ENCODE results near the gene HM13. TPM values are rescaled to one million over a fixed set of nuclear protein-coding genes. Genes with fewer than 3 reads are reported as not detected.

The HM13 gene
- total and polyA plus RNA-seq, 2 of the 13 experiments (the other 11 are each of a cell fraction or from before 2014, with no cell fraction given) = 118 to 243 TPM

DNA sequence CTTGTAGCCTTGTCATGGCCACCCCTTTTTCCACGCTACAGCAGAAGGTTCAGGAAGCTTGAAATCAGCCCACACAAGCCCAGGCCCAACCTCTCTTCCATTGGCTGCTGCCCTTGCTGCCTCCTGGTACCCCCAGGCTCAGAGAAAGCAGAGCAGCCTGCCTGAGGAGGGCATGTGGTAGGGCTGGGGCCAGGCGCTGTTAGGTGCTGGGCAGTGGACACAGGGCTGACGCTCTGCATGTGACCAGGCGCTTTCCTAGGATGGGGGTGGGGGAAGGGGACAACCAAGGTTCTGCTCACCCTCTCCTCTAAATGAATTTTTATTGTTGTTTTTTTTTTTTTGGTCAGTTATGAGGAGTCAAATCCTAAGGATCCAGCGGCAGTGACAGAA lies 54.5 kb downstream of the HM13 start (continued):
- TF ChIP-seq, protein P1, sequence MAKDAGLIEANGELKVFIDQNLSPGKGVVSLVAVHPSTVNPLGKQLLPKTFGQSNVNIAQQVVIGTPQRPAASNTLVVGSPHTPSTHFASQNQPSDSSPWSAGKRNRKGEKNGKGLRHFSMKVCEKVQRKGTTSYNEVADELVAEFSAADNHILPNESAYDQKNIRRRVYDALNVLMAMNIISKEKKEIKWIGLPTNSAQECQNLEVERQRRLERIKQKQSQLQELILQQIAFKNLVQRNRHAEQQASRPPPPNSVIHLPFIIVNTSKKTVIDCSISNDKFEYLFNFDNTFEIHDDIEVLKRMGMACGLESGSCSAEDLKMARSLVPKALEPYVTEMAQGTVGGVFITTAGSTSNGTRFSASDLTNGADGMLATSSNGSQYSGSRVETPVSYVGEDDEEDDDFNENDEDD (CRISPR knock-in tag; IDR thresholded peaks at IDR 0.05; ENCODE audit: borderline replicate concordance) = no peak
- no peak for TF ChIP-seq TBX2 (CRISPR knock-in tag; IDR thresholded peaks at IDR 0.05; ENCODE audit: borderline replicate concordance)
- TF ChIP-seq, protein P2, sequence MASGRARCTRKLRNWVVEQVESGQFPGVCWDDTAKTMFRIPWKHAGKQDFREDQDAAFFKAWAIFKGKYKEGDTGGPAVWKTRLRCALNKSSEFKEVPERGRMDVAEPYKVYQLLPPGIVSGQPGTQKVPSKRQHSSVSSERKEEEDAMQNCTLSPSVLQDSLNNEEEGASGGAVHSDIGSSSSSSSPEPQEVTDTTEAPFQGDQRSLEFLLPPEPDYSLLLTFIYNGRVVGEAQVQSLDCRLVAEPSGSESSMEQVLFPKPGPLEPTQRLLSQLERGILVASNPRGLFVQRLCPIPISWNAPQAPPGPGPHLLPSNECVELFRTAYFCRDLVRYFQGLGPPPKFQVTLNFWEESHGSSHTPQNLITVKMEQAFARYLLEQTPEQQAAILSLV (CRISPR knock-in tag; IDR thresholded peaks at IDR 0.05; ENCODE audit: borderline replicate concordance) = peak; percentile 21; the same call in 1 of the 2 replicates
- no peak for TF ChIP-seq RELA (CRISPR knock-in tag; IDR thresholded peaks at IDR 0.05)
- TF ChIP-seq, protein P3, sequence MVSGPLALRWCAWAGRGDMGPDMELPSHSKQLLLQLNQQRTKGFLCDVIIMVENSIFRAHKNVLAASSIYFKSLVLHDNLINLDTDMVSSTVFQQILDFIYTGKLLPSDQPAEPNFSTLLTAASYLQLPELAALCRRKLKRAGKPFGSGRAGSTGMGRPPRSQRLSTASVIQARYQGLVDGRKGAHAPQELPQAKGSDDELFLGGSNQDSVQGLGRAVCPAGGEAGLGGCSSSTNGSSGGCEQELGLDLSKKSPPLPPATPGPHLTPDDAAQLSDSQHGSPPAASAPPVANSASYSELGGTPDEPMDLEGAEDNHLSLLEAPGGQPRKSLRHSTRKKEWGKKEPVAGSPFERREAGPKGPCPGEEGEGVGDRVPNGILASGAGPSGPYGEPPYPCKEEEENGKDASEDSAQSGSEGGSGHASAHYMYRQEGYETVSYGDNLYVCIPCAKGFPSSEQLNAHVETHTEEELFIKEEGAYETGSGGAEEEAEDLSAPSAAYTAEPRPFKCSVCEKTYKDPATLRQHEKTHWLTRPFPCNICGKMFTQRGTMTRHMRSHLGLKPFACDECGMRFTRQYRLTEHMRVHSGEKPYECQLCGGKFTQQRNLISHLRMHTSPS (CRISPR knock-in tag; IDR thresholded peaks at IDR 0.05; ENCODE audit: low read depth) = no peak
- TF ChIP-seq, protein P4, sequence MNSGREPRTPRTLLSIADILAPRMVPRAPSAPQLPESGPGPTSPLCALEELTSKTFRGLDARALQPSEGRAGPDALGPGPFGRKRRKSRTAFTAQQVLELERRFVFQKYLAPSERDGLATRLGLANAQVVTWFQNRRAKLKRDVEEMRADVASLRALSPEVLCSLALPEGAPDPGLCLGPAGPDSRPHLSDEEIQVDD (CRISPR knock-in tag; IDR thresholded peaks at IDR 0.05; ENCODE audit: borderline replicate concordance) = 0 out of 2 replicates have a peak, but pooled peaks have one; percentile 18
- no peak for TF ChIP-seq PHF20 (CRISPR knock-in tag; IDR thresholded peaks at IDR 0.05)
- no peak for TF ChIP-seq ZFX (CRISPR knock-in tag; IDR thresholded peaks at IDR 0.05; ENCODE audit: low read depth)
- TF ChIP-seq CREM (IDR thresholded peaks at IDR 0.05) = no peak
- TF ChIP-seq CREM (CRISPR knock-in tag; IDR thresholded peaks at IDR 0.05) = no peak
- no peak for TF ChIP-seq SOX5 (CRISPR knock-in tag; IDR thresholded peaks at IDR 0.05; ENCODE audit: borderline replicate concordance)
- TF ChIP-seq MEF2D (CRISPR knock-in tag; IDR thresholded peaks at IDR 0.05) = no peak
- TF ChIP-seq IKZF1 (IDR thresholded peaks at IDR 0.05) = no peak
- TF ChIP-seq CENPT (CRISPR knock-in tag; IDR thresholded peaks at IDR 0.05; ENCODE audit: low read depth) = no peak
- TF ChIP-seq ZNF264 (CRISPR knock-in tag; IDR thresholded peaks at IDR 0.05) = no peak
- TF ChIP-seq, protein P5, sequence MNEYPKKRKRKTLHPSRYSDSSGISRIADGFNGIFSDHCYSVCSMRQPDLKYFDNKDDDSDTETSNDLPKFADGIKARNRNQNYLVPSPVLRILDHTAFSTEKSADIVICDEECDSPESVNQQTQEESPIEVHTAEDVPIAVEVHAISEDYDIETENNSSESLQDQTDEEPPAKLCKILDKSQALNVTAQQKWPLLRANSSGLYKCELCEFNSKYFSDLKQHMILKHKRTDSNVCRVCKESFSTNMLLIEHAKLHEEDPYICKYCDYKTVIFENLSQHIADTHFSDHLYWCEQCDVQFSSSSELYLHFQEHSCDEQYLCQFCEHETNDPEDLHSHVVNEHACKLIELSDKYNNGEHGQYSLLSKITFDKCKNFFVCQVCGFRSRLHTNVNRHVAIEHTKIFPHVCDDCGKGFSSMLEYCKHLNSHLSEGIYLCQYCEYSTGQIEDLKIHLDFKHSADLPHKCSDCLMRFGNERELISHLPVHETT (CRISPR knock-in tag; conservative IDR thresholded peaks at IDR 0.05) = no peak
- TF ChIP-seq, protein P6, sequence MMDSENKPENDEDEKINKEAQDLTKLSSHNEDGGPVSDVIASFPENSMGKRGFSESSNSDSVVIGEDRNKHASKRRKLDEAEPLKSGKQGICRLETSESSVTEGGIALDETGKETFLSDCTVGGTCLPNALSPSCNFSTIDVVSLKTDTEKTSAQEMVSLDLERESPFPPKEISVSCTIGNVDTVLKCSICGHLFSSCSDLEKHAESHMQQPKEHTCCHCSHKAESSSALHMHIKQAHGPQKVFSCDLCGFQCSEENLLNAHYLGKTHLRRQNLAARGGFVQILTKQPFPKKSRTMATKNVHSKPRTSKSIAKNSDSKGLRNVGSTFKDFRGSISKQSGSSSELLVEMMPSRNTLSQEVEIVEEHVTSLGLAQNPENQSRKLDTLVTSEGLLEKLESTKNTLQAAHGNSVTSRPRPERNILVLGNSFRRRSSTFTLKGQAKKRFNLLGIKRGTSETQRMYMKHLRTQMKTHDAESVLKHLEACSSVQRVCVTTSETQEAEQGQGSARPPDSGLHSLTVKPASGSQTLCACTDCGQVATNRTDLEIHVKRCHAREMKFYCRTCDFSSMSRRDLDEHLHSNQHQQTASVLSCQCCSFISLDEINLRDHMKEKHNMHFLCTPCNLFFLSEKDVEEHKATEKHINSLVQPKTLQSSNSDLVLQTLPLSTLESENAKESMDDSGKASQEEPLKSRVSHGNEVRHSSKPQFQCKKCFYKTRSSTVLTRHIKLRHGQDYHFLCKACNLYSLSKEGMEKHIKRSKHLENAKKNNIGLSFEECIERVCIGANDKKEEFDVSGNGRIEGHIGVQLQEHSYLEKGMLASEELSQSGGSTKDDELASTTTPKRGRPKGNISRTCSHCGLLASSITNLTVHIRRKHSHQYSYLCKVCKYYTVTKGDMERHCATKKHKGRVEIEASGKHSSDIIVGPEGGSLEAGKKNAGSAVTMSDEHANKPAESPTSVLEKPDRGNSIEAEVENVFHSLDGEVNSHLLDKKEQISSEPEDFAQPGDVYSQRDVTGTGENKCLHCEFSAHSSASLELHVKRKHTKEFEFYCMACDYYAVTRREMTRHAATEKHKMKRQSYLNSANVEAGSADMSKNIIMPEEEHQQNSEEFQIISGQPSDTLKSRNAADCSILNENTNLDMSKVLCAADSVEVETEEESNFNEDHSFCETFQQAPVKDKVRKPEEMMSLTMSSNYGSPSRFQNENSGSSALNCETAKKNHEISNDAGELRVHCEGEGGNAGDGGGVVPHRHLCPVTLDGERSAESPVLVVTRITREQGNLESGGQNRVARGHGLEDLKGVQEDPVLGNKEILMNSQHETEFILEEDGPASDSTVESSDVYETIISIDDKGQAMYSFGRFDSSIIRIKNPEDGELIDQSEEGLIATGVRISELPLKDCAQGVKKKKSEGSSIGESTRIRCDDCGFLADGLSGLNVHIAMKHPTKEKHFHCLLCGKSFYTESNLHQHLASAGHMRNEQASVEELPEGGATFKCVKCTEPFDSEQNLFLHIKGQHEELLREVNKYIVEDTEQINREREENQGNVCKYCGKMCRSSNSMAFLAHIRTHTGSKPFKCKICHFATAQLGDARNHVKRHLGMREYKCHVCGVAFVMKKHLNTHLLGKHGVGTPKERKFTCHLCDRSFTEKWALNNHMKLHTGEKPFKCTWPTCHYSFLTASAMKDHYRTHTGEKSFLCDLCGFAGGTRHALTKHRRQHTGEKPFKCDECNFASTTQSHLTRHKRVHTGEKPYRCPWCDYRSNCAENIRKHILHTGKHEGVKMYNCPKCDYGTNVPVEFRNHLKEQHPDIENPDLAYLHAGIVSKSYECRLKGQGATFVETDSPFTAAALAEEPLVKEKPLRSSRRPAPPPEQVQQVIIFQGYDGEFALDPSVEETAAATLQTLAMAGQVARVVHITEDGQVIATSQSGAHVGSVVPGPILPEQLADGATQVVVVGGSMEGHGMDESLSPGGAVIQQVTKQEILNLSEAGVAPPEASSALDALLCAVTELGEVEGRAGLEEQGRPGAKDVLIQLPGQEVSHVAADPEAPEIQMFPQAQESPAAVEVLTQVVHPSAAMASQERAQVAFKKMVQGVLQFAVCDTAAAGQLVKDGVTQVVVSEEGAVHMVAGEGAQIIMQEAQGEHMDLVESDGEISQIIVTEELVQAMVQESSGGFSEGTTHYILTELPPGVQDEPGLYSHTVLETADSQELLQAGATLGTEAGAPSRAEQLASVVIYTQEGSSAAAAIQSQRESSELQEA (CRISPR knock-in tag; IDR thresholded peaks at IDR 0.05; ENCODE audit: not compliant biosample characterization) = no peak

Measured in HepG2 (cell line).